Anterior cingulate cortex (tissue), 58 donors: Measurements from ENCODE around the gene PEAK1.
A peak's percentile ranks its signal among the peaks of the same experiment; 100 is the strongest.
"Not testable (repeated sequence)": the region's sequence is repeated elsewhere in the genome, so short reads cannot be mapped to it uniquely, and the experiment has no call there.

Source experiments
- DNase-seq, 58 donors: peaks; one replicate each; lab custom pipeline; 2025; lab: John Stamatoyannopoulos, UW

PEAK1 gene

DNA sequence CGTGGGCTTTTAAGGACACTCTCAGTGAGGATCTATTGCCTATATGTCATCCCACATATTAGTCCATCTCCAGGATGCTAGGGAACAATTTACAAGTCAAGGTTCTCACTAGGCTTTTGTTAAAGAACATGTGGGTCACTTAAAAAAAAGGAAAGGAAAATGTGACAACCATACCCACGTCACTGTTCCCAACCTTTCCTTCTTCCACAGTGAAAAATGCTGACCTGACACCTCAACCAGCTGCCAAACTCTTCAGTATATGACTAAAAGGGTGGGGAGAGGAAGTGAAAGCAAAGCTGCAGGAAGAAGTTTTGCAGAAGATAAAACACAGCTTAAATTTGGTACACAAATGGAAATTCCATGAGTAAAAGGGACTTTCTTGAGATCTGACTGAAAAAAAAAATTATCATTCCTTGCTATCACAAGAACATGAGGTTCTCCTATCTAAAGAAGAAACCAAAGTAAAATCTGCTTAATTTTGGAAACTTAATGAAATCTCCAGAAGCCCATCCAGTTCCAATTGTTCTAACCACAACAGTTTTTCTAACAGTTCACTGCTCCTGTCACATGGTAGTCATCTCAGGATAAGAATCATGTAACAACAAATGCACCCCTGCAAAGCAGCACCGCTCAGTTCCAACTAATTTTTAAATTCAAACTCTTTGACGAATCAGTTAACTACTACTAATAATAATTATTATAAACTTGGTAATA is 232.0 kb downstream of the PEAK1 start:
- peak in 6 of 58 donors; percentile 5 to 60 (median 12) for DNase-seq

DNA sequence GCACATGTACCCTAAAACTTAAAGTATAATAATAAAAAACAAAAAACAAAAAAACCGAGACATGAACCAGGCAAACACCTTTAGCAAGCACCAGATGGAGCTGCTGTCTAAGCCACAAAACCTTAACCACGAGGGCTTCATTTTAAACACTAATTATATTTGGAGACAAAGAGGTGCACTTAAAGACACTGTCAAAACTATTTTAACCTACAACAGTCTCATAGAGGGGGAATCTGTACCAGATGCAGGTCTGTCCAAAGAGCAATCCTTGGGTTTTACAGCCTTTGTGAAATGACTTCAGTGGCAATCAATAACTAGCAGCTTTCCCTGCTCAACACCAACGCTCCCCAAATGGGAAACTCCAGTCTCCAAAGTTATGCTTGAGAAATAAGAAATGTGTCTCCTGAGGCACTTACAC is 233.3 kb downstream of the PEAK1 start:
- DNase-seq = peak in 3 of 58 donors; percentile 3 to 9 (median 4)

DNA sequence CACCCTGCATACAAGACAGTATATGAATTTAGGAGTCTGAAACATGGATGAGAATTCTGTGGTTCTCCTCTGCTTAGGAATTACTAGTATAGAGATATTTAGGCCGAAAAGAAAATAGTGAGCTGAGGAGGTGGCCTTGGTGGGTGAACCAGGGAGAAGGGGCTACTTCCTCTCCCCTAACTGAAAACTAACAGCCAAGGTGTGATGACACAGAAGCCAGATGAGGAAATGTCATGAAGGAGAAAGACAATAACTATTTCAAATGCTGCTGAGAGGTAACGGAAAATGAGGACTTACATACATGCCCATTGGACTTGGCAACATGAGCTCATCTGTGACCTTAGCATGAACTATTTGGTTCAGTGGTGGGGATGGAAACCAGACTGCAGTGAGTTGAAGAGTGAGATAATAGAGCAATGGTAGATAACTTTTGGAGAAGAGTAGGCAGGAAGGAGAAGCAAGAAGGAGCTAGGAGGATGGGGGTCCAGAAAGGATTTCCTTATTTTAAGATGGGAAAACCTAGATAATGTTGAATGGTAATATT is 234.6 kb downstream of the PEAK1 start:
- no peak for DNase-seq

DNA sequence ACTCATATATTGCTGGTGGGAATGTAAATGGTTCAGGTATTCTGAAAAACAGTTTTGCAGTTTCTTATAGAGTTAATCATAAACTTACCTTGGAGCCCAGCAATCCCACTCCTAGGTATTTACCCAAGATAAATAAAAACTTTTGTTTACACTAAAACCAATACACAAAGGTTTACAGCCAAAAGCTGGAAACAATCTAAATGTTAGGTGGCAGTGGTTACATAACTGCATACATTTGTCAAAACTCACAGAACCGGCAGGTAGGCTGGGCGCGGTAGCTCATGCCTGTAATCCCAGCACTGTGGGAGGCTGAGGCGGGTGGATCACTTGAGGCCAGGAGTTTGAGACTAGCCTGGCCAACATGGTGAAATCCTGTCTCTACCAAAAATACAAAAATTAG is 235.6 kb downstream of the PEAK1 start:
- DNase-seq = not testable (repeated sequence)

DNA sequence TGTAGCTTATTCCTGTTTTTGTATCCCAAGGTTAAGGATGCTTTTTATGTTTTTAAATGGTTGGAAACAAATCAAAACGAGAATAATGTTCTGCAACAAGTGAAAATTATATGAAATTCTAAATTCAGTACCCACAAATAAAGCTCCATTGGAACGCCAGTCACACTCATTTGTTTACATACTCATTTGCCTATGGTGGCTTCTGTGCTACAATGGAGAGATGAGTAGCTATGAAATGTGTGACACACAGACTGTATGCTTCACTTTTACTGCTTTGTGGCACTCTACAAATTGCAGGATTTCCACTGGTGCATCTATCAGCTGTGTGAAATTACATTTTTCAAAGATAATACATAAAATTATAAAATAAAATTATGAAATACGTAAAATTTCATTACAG is 236.8 kb downstream of the PEAK1 start:
- no peak for DNase-seq

DNA sequence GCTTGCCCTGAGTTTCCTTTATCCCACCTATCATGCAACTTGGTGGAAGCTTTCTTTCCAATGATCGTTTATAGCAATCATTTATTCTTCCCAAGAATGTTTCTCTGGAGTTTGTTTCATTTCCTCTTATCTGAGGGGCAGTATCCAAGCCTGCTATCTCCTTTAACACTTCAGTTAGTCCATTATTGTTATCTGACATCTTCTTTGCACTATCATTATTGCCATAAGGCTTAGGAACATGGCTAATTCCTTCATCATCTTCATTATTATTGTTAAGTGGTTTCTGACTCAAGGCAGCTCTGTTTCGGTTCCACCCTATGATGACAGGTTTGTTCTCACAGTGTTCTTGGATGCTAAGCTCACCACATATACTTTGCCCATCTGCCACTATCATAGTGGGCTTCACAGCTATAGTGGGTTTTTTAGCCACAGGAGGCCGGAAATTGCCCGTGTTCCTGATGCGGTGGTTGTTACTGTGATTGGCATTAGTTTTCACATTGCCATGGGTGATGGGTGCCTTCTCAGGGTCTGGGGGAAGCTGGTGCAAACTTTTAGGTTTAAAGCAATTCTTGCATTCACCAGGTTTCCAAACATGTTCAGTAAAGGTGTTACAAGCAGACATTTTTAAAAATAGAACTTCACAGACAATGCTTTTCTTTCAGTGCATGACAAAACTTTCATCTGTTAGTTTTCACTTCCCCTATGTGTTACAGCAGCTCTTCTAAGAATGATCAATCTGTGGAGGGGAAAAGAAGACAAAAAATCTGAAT is 238.4 kb downstream of the PEAK1 start:
- DNase-seq = no peak

DNA sequence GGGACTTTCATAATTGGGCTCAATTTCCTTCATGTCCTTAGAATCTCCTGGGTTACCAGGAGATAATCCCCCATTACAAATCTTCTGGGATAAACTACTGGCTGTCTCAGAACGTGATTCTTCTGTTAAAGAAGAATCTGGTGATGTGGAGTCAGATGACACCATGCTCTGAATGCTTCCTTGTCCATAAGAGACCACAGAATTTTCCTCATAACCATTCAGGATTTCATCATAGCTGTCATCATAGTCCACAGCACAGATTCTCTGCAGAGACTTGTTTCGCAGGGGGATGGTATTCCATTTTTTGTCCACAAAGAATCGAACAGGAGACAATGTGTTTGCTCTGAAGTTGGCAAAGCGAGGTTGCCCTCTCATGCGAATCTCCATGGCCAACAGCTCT is 239.1 kb downstream of the PEAK1 start:
- no peak for DNase-seq

DNA sequence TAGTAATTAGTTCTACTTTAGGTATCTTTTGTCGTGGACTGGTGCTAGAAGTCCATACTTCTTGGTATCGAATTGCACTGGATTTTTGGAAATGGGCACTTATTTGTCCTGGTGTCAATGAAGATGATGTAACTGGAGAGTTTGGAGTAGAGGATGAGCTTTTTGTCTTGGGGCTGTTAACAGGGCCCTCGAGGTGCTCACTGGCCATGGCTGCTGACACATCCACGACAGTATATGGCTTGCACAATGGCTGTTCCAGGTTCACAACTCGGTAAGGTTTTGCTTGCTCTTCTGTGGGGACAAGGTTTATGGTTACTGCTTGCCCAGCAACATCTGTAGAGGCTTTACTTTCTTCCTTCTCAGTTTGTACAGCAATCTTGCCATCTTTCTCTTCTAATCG is 239.6 kb downstream of the PEAK1 start:
- no peak for DNase-seq

DNA sequence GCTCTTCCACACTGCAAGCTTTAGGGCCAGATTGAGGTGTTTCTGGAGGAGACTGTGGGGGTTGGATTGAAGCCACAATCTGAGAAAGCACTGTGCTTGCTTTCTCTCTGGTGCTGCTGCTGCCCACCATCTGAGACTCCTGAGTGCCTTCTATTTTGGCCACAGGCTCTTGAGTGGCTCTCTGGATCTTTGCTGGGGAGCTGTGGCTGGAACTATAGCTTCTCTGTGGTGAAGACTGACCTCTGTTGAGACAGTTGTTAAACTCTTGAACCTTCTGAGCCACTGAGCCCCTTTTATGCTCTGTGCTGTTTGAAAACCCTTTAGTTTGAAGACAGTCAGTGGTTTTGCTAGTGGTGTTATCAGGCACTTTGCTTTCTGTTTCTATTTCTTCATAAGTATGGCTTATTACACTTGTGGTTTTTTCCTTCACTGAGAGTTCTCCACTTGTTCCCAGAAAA is 240.3 kb downstream of the PEAK1 start:
- DNase-seq = no peak

DNA sequence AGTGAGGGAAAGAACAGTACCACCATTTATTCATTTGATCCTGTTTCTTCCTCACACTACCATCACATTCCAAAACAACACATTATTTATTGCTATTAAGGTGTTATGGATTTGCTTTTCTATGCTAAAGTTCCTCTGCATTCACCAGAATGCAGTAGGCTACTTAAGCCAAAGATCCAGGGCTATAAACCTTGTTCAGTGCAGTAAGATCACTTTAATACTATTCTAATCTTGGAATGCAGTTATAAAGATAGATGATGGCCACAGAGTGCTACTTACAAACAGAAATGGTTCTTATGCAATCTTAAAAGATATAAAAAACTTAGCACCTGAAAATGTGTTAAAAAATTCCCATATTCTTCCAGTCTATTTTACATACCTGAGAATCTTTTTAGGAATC is 241.5 kb downstream of the PEAK1 start:
- no peak for DNase-seq

DNA sequence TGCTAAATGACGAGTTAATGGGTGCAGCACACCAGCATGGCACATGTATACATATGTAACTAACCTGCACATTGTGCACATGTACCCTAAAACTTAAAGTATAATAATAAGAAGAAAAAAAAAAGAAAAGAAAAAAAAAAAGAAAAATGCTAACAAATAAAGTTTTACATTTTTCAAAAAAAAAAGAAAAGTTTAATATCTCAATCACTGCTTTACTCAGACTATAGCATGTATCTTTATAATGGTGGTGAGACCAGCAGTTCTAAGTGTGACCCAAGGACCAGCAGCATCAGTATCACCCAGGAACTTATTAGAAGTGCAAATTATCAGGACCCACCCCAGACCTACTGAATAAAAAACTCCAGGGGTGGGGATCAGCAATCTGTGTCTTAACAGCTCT is 243.8 kb downstream of the PEAK1 start:
- not testable (repeated sequence) for DNase-seq

DNA sequence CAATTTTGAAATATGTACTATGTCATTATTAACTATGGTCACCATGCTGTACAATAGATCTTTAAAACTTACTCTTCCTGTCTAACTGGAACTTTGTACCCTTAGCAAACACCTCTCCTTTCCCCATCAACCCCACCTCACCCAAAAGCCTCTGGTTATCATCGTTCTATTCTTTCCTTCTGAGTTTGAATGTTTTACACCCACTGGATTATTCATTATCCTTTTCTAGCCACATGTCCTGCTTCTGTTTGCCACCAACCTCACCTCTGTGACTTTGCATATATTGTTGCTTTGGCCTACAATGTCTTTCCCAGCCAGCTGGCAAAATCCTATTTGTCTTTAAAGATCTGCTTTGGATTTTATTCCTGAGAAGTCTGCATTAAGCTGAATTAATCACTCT is 246.4 kb downstream of the PEAK1 start:
- DNase-seq = no peak

DNA sequence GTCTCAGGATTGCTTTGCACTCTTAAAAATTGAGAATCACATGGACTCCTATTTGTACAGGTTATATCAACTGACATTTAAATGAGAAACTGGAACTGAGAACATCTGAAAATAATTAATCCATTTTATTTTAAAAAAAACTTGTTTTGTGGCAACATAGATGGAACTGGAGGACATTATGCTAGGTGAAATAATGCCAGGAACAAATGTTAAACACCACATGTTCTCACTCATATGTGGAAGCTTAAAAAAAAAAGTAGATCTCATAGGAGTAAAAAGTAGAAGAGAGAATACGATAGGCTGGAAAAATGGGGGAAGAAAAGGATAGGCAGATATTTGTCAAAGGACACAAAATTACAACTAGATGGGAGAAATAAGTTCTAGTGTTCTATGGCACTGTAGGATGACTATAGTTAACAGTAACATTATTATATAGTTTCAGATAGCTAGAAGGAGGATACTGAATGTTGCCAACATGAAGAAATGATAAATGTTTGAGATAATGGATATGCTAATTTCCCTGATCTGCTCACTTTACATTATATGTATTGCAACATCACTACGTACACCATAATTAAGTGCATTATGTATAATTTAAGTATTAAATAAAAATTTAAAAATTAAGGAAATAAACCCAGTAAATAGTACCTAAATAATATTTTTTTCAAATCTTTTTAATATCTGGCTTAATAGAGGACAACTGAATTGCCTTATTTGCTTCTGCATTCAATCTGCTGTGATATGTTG is 248.5 kb downstream of the PEAK1 start:
- DNase-seq = no peak

DNA sequence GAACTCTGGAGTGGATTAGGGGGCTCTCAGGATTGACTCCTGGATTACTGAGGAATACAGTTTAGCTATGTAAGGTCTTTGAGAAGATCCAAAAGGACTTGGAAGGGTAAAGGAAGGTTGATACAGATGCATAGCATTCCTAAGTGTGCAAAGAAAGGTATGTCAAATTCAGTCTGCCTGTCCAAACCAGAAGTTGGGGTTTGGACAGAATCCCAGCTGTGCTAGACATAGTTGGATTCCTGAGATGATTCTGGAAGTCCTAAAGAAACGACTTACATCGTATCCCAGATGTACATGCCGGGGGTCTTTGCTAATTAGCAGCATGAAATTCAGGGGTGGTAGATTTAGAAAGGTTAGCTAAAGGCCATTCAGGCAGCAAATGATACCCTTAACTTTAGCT is 251.3 kb downstream of the PEAK1 start:
- no peak for DNase-seq

DNA sequence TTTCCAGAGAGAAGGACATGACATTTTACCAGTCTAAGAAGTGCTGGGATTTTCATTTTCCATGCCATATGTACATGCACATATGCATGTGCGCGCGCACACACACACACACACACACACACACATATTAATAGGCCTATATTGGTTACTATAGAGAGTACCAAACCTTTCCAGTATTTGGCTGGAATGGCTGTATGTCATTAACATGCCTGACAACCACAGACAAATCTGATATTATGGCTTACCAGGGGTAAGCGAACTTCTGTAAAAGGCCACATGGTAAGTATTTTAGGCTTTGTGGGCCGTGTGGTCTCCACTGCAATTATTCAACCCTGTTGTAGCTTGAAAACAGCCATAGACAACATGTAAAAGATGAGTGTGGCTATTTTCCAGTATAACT is 251.8 kb downstream of the PEAK1 start:
- no peak for DNase-seq

DNA sequence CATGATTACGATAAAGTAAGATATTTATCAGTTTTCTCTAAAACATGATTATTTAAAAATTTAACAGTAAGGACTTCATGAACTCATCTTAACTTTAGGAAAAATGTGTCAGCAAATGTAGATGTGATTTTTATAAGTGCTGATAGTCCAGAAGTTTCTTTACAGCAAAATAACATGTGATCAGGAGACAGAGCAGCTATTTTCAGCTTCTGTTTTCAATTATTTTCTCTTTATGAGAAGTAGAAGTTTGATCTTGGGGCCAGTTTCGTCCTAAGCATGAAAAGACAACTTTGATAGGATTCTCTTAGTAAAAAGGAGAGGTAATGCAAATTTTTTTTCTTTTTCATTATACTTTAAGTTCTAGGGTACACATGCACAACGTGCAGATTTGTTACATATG is 252.5 kb downstream of the PEAK1 start:
- DNase-seq = no peak

DNA sequence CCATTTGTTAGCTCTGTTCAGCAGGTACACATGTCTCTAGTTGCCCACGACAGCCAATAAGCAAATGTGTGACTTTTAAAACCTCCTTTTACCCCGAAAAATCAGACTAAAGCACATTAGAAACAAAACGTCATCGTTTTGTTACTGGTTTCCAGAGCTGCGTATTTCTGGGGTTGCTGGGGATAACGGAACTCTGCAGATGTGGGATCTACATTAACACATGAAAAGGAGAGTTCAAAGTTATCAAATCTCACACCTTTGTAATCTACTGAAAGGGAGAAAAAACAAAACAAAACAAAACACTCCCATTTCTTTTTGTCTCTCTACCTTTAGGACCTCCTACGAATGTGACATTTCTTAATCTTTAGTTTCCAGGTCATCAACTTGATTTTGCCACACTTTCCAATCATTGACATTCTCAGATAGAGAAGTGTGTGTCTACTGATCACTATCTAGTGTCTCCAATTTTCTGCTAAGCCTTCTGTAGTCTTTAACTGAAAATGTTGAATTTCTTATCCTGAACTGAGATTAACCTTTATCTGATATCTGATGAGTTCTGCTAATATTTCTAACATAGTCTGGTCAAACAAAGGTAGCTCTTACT is 256.0 kb downstream of the PEAK1 start:
- DNase-seq = no peak

DNA sequence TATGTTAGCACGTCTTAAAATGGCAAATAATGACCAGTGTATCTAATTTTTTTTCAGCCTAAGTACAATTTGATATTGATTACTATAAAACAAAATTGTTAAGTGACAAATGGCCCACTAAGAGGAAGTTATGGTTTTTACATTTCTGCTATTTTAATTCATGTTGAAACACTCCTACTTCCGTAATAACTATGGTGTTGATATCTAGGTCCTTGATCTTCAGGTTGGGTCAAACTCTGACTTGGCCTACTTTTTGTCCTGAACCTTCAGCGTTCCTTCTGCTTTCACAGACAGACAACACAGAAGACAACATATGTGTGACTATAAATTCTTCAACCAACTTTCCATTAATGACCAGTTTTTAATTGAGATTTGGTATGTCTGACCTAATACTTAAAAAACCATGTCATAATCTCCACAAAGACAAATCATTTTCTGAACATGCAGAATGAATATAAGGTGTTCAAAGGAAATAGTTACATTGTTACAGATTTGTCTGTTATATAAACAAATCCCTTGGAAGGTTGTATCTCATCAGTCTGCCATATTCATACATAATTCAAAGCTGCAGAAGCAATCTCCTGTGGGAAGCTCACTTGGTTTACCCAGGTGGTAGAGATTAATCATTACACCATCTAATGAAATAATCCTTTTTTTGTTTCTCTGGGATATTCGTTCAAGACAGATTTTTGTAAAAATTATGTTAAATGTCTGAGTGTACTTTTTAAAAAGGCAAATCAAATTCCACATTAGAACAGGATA is 256.9 kb downstream of the PEAK1 start:
- no peak for DNase-seq

DNA sequence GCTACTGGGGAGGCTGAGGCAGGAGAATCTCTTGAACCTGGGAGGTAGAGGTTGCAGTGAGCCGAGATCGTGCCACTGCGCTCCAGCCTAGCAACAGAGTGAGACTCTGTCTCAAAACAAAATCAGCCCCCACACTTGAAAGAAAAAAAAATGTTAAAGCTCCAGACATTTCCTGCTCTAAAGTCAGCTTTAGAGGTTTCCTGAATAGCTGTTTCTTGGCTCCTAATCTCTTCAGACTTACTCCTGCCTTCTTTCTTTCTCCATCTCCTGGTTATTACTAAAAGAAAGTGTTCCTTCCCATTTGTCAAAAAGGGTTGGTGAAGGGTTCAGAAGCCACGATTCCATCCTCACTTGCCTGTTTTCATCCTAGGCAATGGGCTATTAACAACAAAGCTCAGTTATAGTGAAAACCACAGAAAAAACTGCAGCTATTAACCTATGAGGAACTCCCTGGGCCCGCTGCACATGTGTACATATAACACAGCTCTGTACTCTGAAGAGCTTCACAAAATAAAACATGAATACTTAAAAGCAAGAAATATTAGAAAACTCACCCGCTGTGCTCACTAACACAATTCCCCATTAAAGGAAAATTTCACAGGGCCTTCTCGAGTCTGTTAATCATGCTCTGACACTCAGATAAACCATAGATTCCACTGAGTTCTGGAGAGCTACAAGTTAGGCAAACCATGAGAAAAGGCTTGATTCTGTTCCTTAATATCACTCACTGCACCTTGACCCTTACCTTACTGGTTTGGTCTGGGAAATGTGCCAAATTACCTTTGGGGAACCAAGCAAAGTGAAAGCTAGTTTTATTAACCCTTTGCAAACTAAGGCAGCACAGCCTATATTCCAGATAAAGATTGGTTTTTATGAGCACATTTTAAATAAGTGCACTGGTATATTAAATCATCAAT is 259.1 kb downstream of the PEAK1 start:
- DNase-seq = no peak
